GM10266 (cell line): ENCODE results near the gene TRIM28.
A peak's percentile ranks its signal among the peaks of the same experiment; 100 is the strongest.

Experiments used
- DNase-seq: peaks from one replicate; pipeline ENCODE4 v3.0.0; 2012; ENCODE audit errors: extremely low spot score
- CTCF ChIP-seq: IDR thresholded peaks from 2 replicates; pipeline ENCODE4 v1.5.1; 2012; ENCODE audit warnings: mild to moderate bottlenecking, low read depth; ENCODE audit not compliant: control insufficient read depth, insufficient read depth; ENCODE audit errors: missing control alignments

The TRIM28 gene

GRCh38 chr19:58516246-58516836 lies 27.5 kb upstream of the TRIM28 start:
- TF ChIP-seq CTCF, result no peak
- no peak for DNase-seq

GRCh38 chr19:58516964-58517833 lies 26.7 kb upstream of the TRIM28 start:
- DNase-seq, result no peak
- TF ChIP-seq CTCF, result no peak

- no peak for TF ChIP-seq CTCF
- no peak for DNase-seq
Observed at GRCh38 chr19:58518256-58519086, 25.4 kb upstream of the TRIM28 start.

- TF ChIP-seq CTCF, result peak; percentile 64
- peak; percentile 70 for DNase-seq
Observed at GRCh38 chr19:58519087-58519354, 24.8 kb upstream of the TRIM28 start.

GRCh38 chr19:58519355-58520256 lies 24.3 kb upstream of the TRIM28 start, which contains the start of gene ZBTB45:
Gene ZBTB45, minus strand, starts transcription at chr19:58519810. Its CDS starts 2,137 bp downstream, at chr19:58517673.
- DNase-seq, result peak; percentile 89
- peak; percentile 93 for TF ChIP-seq CTCF

GRCh38 chr19:58520257-58520599 lies 23.6 kb upstream of the TRIM28 start:
- no peak for DNase-seq
- TF ChIP-seq CTCF, result no peak
